NCI-H2107 treated with DMSO at 0.1 percent for 48 hours (cell line): ENCODE data around the gene NSF.
"Not testable (repeated sequence)": the region's sequence is repeated elsewhere in the genome, so short reads cannot be mapped to it uniquely, and the experiment has no call there.

Experiments used
- DNase-seq: peaks from one replicate; lab custom pipeline; 2025; ENCODE audit not compliant: unreplicated experiment; lab: John Stamatoyannopoulos, UW

The NSF gene

DNA sequence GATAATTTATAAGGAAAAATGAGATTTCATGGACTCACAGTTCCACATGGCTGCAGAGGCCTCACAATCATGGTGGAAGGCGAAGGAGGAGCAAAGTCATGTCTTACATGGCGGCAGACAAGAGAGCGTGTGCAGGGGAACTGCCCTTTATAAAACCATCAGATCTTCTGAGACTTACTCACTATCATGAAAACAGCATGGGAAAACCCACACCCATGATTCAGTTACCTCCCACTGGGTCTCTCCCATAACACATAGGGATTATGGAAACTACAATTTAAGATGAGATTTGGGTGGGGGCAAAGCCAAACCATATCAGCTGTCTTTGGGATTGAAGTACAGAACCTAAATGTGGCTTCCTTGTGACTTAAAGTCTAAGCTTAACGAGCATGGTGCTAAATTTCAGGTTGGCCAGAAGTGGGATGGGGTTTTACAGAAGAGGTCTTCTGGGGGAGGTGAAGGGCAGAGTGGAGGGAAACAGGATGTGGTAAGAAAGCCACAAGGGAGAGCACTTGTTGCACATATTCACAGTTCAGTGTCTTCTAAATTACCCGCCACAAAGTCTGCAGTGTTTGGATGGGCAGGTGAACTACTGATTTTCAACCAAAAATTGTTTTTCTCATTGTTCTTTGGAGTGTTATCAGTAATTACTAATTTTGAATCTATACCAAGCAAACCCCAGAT is 38.4 kb downstream of the NSF start:
- DNase-seq = not testable (repeated sequence)

DNA sequence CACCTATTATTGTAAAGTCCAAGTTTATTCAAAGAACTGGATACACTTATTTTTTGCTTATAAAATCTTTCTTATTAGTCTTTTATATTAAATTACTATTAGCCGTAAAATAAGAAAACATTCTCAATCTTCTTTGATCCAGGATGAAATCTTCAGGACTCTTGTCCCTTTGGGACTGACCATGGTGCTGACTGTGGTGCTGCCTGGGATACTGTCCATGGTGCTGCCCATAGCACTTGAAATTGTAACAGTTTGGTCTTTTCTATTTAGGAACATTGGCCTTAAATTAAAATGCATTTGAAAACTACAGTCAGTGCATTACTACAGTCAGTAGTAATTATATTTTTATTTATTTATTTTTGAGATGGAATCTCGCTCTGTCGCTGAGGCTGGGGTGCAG is 41.7 kb downstream of the NSF start:
- DNase-seq = not testable (repeated sequence)

DNA sequence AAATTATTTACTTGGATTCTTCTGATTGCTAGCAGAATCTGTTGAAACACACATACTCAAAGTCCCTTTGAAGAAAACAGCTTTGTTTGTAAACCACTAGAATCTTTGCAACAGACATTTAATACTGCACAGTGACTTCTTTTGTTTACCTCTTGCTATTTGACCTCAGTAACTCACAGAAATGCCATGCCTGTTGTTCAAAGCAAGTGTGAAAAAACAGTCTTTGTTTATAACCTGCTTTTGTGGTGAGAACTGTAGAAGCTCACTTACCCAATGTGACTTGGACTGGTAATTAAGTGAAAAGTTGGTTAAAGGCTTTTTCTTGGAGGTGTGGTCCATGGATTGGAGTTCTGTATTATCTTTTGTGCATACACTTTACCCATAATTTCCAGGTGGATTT is 44.4 kb downstream of the NSF start:
- DNase-seq = not testable (repeated sequence)

DNA sequence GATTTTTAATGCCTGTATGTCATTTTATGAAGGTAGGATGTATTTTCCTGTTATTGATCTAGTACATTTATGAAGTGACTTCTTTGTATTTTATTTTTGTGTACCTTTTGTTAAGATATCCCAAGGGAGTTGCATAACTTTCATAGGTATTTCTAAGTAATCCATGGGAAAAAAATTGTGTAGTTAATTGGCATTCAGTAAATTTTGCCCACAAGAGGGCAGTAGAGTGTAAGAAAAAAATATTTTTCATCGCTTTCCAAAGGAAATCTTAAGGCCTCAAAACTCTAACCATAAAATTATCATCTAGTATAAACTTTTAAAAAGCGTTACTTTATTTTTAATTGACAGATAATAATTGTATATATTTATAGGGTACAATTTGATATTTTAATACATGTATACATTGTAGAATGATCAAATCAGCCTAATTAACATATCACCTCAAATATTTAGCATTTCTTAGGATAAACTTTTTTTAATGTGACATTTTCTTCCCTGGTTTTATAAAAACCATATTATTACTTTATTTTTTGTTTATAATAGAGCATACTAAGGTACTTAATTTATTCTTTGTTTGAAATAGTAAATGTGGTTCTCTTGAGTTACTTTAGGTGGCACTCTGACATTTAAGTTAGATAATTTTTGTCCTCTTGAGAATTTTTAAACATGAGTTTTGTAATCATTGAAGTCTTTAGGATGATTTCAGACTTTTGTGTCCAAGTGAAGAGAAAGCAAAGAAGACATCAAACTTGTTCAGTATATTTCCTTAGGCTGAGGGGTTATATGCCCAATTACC is 51.6 kb downstream of the NSF start:
- not testable (repeated sequence) for DNase-seq

DNA sequence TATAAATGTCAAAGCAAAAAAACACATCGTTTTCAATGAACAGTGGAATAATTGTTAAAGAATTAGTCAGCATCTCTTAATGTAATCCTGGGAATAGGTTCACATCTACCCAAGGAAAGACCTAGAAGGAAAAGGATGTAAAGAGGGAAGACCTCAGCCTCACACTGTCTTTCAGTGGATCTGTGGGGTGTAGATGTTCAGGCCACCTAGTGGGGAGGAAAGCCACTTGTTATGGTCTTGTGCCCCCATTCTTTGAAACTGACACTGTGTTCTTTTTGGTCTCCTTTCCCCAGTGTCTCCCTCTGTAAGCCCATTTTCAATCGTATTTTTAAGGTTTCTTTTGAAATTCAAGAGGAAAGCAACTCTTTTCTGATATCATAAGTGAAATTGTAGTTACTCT is 56.8 kb downstream of the NSF start:
- not testable (repeated sequence) for DNase-seq

DNA sequence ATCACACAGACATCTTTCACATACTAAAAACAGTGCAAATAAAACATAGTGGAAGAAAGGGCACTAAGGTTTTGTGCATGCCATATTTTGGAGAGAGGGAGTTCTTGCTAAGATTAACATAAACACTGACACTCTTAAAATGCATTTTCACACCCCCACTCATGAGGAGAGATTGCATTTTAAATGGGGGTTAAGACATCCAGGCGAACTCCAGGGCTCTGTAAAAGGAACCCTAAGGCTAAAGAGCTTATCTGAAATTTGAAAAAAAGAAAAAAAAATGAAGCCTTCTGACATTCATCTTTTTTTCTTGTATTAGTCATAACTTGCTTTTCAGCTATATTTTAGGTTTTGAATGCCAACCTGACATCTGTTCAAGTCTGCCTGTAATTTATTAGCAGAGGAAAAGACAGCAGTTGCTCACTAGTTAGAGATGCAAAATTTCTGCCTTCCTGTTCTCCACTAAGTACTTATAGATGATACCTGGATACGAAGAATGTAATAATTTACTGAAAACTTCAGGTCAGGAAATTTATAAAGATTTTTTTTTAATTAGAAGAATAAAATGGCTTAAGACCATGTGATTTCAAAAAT is 57.3 kb downstream of the NSF start:
- not testable (repeated sequence) for DNase-seq

DNA sequence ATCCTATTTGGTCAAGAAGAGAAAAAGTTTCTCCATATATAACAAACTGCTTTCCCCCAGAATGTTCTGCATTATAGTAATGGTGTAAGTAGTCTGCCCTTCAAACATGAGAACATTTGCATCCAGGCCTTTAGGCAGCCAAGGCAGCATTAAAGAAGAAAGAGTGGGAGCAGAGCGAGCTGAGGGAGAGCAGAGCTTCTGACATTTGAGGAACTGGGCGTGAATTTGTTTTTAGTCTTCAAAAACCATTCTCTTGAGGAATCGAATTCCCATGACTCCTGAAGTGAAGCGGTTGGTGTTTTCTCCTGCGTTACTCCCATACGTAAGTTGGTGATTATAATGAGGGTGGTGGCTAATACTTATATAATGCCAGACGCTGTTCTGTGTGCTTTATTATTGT is 58.8 kb downstream of the NSF start:
- DNase-seq = not testable (repeated sequence)

DNA sequence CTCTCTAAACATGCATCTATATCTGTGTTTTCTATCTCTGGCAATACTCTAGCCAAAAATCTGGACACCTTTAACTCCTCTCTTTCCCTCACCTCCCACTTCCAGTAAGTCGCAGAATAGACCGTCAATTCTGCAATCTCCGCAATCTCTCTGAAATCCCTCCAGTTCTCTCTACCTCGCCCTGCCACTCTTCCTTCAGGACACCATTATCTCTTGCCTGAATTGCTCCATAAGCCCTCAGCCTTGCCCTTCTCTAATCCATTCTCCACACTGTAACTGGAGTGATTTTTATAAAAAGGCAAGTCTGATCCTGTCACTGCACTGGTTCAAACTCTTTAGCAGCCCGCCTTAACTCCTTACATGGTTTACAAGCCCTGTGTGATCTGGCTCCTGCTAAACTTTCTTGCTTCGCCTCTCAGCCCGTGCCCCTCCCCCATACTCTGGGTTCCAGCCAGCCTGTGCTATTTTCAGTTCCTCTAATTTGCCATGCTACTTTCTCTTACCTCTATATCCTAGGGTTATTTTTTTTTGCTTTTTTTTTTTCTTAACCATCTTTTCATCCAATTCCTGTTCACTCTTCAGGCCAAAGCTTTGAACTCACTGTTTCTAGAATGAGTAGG is 61.7 kb downstream of the NSF start:
- not testable (repeated sequence) for DNase-seq

DNA sequence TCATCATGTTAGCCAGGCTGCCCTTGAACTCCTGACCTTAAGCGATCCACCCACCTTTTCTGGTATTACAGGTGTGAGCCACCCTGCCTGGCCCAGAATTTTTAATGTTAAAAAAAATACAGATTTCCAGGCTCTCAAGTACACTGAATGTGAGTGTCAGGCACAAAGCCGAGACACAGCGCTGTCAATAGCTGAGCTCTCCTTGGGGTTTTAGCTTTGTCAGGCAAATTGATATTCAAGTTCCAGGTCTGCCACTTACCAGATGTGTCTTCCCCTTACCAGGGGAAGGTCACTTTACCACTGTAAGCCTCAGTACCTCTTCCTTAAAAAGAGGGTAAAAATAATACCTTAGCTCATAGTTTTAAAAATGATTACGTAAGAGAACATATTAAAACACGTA is 67.8 kb downstream of the NSF start:
- DNase-seq = not testable (repeated sequence)

DNA sequence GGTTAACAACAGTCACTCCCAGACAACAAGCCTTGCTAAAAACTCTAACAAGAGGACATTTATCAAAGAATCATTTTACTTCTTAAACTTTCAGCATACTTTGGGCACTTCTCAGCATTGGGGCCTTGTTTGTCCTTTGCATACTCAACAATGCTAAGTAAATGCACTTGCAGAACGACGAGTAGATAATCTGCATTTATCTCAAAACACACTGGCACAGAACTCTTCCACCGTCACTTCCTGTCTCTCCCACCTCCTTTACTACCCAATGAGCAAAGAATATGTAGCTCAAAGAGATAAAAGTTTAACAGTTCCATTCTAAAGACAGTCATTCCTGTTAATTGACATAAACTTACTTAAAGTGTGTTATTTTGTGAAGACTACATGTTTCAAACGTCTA is 69.2 kb downstream of the NSF start:
- DNase-seq = not testable (repeated sequence)

DNA sequence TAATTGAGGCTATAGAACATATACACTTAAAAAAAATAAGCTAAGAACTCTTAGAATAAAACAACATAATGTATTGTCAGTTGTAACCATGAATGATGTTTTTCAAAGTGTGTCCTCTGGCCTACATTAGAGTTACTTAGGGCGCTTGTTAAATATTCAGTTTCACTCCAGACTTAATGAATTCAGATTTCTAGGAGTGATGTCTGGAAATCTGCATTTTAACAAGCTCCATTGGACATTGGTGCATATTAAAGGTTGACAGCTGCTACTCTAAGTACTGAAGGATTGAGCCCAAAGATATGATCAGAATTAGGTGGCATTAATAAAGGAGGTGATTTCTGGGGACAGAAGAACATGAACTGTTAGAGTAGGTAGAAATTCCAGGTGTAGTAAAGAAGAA is 72.7 kb downstream of the NSF start:
- not testable (repeated sequence) for DNase-seq

DNA sequence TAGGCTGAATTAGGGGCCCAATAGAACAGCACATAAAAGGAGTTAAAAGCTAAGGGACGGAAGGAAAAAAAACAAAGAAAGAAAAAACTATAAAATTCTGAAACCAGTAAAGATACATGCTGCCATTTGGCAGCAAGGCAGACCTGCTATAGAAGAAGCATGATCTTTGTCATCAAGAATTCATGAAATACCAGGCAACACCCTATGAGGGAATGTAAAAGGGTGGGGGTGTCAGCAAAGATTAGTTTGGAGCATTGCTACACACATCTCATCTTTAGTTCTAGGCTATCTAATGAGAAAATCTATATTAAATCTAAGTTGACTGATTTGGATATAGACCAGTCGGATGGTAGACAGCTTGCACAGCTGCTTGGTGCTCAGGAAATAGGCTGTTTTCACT is 73.1 kb downstream of the NSF start:
- DNase-seq = not testable (repeated sequence)

DNA sequence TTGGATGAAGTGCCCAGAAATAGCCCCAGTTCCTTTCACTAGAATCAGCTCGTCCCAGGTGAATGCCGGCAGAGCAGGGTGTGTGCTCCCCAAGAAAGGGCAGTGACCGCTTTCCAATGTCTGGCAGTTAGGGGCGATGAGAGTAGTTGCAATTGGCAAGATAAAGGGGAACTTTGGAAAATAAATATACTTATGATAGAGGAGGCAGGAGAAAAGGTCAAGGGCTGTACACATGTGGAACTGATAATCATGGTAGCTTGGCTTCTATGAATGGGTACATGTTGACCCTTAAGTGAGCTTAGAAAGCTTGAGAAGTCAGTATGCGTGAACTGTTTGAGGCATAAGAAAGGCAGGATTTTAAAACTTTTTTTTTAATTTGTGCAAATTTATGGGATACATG is 75.5 kb downstream of the NSF start:
- not testable (repeated sequence) for DNase-seq

DNA sequence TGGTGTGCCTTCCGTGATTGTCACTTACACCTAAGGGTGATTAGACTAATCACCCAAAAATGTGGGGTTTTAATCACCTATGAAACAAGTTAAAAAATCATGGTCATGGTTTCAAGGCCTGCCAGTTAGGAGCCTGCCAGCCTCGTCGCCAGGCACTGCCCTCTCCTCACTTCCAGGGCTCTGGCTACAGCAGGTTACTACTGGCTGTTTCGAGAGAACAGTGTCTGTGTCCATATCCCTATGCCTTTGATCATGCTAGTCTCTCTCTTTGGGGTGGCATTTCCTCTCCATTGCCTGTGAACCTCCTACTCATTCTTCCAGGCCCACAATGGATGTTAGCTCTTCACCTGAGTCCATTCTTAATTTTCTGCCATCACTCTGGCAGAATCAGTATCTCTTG is 80.3 kb downstream of the NSF start:
- DNase-seq = not testable (repeated sequence)

DNA sequence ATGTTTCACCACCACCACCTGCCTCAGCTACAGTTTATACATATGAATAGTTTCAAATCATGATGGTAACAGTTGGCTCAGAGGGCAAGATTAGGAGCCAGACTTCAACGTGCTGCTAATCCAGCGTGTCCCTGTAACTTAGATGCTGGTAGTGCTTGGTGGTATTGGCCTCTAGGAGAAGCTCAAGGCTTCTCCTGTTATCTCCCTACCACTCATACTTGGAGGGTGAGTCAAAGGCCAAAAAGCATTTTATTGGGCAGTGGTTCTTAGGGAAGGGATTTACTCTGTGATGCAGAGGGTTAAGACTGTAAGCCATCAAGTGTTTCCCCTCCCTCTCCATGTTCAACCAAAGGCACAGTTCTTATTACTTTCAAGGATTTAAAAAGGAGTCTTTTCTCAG is 82.3 kb downstream of the NSF start:
- DNase-seq = not testable (repeated sequence)

DNA sequence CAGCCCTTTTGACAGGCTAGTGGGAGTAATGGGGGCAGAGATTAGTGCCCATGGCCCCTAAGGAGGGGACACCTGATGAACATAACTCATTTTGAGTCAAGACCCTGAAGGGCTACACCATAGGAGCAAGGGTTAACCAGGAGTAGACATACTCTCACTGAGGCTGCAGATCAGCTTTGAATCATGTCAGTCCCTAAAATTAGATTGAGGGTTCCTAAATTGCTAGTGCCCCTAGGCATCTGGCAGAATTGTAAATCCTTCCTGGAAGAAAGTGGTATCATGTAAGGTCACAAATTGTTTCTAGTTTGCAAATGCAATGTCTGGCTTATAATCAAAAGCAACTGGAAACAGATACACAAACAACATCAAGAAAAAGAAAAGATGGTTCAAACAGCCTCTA is 87.3 kb downstream of the NSF start:
- not testable (repeated sequence) for DNase-seq

DNA sequence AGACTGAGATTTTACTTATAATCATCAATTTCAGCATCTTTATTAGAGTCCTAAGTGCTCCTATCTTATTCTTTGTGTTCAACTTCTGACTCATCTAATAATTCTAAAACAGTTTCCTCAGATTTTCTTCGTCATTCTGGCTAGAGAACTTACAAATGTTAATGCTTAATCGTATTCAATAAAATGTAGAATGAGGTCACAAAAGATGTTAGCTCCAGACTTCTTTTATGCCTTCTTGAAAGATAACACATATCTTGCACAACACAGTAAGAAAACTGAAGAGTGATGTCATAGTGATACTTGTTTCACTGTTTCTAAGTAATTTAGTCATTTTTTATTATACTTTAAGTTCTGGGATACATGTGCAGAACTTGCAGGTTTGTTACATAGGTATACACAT is 93.2 kb downstream of the NSF start:
- not testable (repeated sequence) for DNase-seq

DNA sequence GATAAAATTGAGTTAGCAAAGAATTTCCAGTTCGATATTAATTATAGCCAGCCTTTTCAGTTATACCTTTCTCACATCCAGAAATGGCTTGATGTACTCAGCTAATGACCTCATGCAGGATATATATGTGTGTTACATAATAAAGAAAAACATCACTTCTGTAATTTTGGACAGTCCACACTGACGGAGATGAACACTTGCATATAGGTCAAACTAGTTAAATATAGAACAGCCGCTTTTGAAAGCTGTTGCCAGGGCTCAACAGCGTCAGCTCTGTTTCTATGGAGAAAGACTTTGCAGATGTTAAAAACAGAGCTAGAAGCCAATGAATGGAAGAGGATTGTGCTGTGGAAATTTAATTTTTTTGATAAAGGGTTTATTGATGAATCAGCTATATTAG is 94.8 kb downstream of the NSF start:
- DNase-seq = not testable (repeated sequence)

DNA sequence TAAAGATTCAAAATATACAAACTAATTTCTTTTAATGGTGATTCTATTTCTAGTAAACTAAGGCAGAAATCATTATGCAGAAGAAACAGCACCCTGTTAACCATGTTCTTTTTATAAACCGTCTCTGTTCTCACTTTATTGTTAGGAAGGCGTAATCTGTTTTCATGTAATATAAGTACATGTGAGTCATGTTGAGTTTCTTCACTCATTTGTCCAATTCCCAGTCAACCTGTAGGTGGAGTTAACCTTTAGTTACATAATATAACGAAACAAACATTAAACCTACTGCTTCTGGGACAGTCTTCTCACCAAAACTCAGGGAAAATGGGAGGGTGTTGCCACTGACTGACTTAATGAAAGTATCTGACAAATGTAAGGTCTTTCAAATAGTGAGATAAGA is 101.7 kb downstream of the NSF start:
- not testable (repeated sequence) for DNase-seq

DNA sequence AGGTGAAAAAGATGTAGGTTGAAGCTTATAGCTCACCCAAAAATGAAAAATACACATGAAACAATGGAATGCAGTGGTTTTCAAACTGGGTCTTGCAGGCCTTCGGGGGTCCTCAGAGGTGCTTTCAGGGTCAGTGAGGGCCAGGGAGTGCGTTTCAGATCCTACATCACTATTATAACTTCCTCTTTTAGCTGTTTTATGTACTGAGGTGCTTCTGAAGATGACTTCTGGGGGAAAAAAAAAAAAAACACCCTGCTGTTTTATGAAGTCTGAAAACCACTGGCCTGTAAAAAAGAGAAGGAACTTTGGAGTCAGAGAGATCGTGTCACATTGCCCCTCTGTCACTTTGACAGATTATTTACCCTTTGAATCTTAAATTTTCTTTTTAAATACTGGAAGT is 102.8 kb downstream of the NSF start:
- not testable (repeated sequence) for DNase-seq

DNA sequence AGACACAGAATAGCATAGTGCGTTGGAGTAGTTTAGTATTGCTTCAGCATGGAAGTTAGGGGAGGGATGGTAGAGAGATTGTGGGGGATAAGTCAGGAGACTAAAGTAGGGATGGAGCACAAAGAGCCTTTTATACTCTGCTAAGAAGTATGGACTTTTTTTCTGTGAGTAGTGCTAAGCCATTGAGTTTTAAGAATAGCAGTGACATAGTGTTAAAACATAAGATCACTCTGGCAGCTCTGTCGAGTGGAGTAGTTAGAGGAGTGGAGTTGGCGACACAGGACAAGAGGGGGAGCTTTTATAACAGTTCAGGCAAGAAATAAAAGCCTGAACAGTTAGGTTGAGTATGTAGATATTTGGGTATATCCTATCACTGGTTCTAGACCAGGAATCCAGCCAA is 106.1 kb downstream of the NSF start:
- DNase-seq = not testable (repeated sequence)

DNA sequence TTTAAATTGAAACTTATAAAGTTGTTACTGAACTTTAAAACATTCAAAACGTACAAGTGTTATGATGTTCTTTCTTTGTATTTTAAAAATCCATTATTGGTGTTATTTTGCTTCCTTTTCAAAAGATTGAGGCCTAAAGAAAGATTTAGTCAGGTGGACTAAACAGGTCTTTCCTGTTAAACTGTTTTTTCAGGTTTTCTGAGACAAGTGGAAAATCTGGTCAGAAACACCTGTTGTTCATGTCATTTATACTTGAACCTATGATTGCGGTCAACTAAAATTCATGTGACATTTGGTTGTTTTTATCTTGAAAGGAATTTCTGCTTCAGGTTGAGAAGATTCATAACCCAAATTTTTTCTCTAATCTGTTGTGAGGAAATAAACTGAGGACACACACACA is 108.5 kb downstream of the NSF start:
- DNase-seq = not testable (repeated sequence)
